GM06990 (cell line): ENCODE results near the gene ADAM23.
"Not testable (repeated sequence)": the region's sequence is repeated elsewhere in the genome, so short reads cannot be mapped to it uniquely, and the experiment has no call there.

ENCODE experiments used
- DNase-seq: peaks from one replicate; pipeline ENCODE4 v3.0.0-alpha.2; 2011; ENCODE audit not compliant: insufficient read length; ENCODE audit errors: extremely low read depth
- H3K27me3 ChIP-seq: replicated peaks from 2 replicates; pipeline ENCODE4 v1.6.0; 2011; ENCODE audit warnings: low read length; ENCODE audit not compliant: control insufficient read depth, insufficient read depth
- H3K36me3 ChIP-seq: 2 replicates; pipeline ENCODE4 v1.5.1; 2011; ENCODE audit warnings: low read length; ENCODE audit not compliant: control insufficient read depth, insufficient read depth
- H3K4me3 ChIP-seq: replicated peaks from 2 replicates; pipeline ENCODE4 v1.5.1; 2011; ENCODE audit warnings: low read depth, mild to moderate bottlenecking, control low read depth, low read length
- CTCF ChIP-seq: IDR thresholded peaks from 2 replicates; pipeline ENCODE4 v1.5.1; 2011; ENCODE audit warnings: low read length, control low read depth, mild to moderate bottlenecking, inconsistent platforms; ENCODE audit not compliant: insufficient read depth, poor library complexity, severe bottlenecking

The ADAM23 gene, protein sequence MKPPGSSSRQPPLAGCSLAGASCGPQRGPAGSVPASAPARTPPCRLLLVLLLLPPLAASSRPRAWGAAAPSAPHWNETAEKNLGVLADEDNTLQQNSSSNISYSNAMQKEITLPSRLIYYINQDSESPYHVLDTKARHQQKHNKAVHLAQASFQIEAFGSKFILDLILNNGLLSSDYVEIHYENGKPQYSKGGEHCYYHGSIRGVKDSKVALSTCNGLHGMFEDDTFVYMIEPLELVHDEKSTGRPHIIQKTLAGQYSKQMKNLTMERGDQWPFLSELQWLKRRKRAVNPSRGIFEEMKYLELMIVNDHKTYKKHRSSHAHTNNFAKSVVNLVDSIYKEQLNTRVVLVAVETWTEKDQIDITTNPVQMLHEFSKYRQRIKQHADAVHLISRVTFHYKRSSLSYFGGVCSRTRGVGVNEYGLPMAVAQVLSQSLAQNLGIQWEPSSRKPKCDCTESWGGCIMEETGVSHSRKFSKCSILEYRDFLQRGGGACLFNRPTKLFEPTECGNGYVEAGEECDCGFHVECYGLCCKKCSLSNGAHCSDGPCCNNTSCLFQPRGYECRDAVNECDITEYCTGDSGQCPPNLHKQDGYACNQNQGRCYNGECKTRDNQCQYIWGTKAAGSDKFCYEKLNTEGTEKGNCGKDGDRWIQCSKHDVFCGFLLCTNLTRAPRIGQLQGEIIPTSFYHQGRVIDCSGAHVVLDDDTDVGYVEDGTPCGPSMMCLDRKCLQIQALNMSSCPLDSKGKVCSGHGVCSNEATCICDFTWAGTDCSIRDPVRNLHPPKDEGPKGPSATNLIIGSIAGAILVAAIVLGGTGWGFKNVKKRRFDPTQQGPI

GRCh38 chr2:206442833-206443734, at the start of gene ADAM23:
Gene ADAM23 (plus strand): TSS chr2:206443532. CDS start chr2:206443867, 335 bp downstream.
- DNase-seq: peak; percentile 84
- peak; percentile 55 for TF ChIP-seq CTCF
- Histone ChIP-seq H3K27me3 (no peaks in the 10 kb centered on the region), H3K4me3 (peak within 1 kb of the TSS; percentile 82), H3K36me3 (no peaks in the 10 kb centered on the region)

DNA sequence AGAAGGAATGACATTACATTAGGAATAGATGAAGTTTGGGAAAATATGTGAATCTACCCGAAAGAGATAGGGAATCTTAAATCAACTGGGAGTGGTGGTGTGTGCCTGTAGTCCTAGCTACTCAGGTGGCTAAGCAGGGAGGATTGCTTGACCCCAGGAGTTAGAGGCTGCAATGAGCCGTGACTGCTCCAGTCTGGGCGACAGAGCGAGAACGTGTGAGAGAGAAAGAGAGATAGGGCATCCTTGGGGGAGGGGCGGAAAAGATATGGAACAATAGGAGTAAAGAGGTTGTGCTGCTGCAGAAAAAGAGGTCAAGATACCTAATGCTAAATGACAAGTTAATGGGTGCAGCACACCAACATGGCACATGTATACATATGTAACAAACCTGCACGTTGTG, 47.1 kb upstream of the ADAM23 start:
- Histone ChIP-seq H3K36me3 (no peaks in the 10 kb centered on the region), H3K27me3 (no peaks in the 10 kb centered on the region), H3K4me3 (no peak overlapping the region)
- TF ChIP-seq CTCF: no peak
- DNase-seq: no peak

DNA sequence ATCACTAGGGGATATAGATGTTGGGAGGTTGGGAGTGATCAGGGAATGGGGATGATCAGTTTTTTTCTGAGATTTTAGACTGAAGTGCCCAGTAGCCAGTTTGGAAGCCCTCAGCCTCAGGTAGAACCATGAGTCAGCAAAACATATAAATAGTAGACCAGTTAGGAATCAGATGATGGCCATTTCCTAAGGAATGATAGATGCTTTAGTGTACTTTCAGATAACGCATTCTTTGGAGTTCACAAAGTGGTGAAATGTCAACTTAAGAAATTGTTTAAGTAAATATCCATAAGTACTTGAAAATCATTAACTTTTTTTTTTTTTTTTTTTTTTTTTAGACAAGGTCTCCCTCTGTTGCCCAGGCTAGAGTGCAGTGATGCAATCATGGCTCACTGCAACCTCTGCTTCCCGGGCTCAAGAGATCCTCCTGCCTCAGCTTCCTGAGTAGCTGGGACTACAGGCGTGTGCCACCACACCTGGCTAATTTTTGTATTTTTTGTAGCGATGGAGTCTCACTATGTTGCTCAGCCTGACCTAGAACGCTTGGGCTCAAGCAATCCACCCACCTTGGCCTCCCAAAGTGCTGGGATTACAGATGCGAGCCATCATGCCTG, 40.3 kb upstream of the ADAM23 start:
- H3K36me3 ChIP-seq, H3K27me3 ChIP-seq, DNase-seq, H3K4me3 ChIP-seq: not testable (repeated sequence)

- no peaks in the 10 kb centered on the region for H3K36me3 ChIP-seq
- no peak for TF ChIP-seq CTCF
- no peak overlapping the region for H3K4me3 ChIP-seq
- peak; percentile 50 for DNase-seq
- no peaks in the 10 kb centered on the region for H3K27me3 ChIP-seq
Measured at GRCh38 chr2:206408323-206409320, 34.7 kb upstream of the ADAM23 start.

- DNase-seq: no peak
- no peak for TF ChIP-seq CTCF
- Histone ChIP-seq H3K4me3 (no peak overlapping the region), H3K27me3 (no peaks in the 10 kb centered on the region), H3K36me3 (no peaks in the 10 kb centered on the region)
Measured at GRCh38 chr2:206410714-206411113, 32.6 kb upstream of the ADAM23 start.
